Sigmoid colon (tissue), 4 donors: ENCODE data around the gene GABRP.

Source experiments
- POLR2A ChIP-seq, 2 donors: fragments of 450-650 bp; IDR thresholded peaks; one replicate each; pipeline ENCODE4 v1.6.1; 2016; ENCODE audit warnings: antibody characterized with exemption in 2 of 2, mild to moderate bottlenecking in 2 of 2, moderate library complexity in 2 of 2
- POLR2AphosphoS5 ChIP-seq, 4 donors: sonication (generic); formaldehyde crosslinking; IDR thresholded peaks; one replicate each; pipeline ENCODE4 v1.6.1; 2017; ENCODE audit warnings: antibody characterized with exemption in 4 of 4
- TF ChIP-seq, protein P1 (sequence below), 4 experiments: fragments of 450-650 bp in 3 of 4; fragments of 200-600 bp in 1 of 4; IDR thresholded peaks; one replicate each; pipeline ENCODE4 v1.5.1; 2016 to 2019; ENCODE audit warnings: antibody characterized with exemption in 4 of 4, mild to moderate bottlenecking in 3 of 4, moderate library complexity in 2 of 4

DNA sequence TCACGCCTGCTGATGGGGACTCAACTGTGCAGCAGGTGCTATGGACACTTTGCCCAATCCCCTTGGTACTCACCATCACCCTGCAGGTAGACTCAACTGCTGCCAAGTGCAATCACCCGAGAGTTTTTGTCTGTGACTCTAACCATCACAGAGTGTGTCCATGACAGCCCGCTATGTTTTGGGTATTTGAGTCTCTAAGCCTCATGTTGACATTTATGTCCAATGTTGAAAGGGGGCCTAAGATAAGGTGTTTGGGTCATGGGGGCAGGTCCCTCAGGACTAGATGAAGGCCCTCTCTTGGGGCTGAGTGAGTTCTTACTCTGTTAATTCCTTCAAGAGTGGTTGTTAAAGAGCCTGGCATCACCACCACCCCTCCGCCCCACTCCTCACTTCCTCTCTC, 44.1 kb upstream of the GABRP start:
- TF ChIP-seq POLR2A (IDR thresholded peaks at IDR 0.05): no peak
- no peak for TF ChIP-seq POLR2AphosphoS5 (IDR thresholded peaks at IDR 0.05)
- TF ChIP-seq, protein P1, sequence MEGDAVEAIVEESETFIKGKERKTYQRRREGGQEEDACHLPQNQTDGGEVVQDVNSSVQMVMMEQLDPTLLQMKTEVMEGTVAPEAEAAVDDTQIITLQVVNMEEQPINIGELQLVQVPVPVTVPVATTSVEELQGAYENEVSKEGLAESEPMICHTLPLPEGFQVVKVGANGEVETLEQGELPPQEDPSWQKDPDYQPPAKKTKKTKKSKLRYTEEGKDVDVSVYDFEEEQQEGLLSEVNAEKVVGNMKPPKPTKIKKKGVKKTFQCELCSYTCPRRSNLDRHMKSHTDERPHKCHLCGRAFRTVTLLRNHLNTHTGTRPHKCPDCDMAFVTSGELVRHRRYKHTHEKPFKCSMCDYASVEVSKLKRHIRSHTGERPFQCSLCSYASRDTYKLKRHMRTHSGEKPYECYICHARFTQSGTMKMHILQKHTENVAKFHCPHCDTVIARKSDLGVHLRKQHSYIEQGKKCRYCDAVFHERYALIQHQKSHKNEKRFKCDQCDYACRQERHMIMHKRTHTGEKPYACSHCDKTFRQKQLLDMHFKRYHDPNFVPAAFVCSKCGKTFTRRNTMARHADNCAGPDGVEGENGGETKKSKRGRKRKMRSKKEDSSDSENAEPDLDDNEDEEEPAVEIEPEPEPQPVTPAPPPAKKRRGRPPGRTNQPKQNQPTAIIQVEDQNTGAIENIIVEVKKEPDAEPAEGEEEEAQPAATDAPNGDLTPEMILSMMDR (IDR thresholded peaks at IDR 0.05): no peak
